ENCODE data around the gene ABCC6.

DNA sequence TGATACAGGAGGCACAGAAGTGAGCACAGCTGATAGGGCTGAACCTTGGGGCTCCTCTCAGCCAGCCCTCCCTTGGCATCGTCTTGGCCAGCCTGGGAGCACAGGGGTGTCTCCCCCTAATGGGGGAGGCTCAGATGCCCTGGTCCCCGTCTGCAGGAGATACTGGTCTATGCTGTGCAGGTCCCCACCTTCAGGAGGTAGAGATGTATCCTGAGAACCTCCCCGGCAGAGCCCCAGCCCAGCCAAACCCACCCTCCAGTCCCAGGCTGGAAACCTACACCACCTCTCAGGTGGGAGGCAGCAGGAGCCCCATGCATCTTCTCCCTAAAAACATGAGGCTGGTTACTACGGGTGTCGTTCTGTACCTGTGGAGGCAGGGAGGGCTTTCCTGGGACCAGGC lies 38.7 kb downstream of the ABCC6 start:
- TF ChIP-seq, protein P1, sequence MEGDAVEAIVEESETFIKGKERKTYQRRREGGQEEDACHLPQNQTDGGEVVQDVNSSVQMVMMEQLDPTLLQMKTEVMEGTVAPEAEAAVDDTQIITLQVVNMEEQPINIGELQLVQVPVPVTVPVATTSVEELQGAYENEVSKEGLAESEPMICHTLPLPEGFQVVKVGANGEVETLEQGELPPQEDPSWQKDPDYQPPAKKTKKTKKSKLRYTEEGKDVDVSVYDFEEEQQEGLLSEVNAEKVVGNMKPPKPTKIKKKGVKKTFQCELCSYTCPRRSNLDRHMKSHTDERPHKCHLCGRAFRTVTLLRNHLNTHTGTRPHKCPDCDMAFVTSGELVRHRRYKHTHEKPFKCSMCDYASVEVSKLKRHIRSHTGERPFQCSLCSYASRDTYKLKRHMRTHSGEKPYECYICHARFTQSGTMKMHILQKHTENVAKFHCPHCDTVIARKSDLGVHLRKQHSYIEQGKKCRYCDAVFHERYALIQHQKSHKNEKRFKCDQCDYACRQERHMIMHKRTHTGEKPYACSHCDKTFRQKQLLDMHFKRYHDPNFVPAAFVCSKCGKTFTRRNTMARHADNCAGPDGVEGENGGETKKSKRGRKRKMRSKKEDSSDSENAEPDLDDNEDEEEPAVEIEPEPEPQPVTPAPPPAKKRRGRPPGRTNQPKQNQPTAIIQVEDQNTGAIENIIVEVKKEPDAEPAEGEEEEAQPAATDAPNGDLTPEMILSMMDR (IDR thresholded peaks at IDR 0.05) = no peak
- no peak for TF ChIP-seq EZH2 (IDR thresholded peaks at IDR 0.05; ENCODE audit: borderline replicate concordance, insufficient read depth, low read depth, low read length, poor library complexity, severe bottlenecking)
